SK-N-MC (cell line): ENCODE measurements around the gene OR2B6.
"Not testable (repeated sequence)": the region's sequence is repeated elsewhere in the genome, so short reads cannot be mapped to it uniquely, and the experiment has no call there.

Source experiments
- EZH2 ChIP-seq: fragments of 200-600 bp; sonication (generic); IDR thresholded peaks from one replicate; pipeline ENCODE4 v1.6.1; 2017; ENCODE audit warnings: antibody characterized with exemption
- POLR2AphosphoS5 ChIP-seq: IDR thresholded peaks from 2 replicates; pipeline ENCODE4 v1.6.1; 2012; ENCODE audit warnings: mild to moderate bottlenecking, low read depth, low read length, borderline replicate concordance

DNA sequence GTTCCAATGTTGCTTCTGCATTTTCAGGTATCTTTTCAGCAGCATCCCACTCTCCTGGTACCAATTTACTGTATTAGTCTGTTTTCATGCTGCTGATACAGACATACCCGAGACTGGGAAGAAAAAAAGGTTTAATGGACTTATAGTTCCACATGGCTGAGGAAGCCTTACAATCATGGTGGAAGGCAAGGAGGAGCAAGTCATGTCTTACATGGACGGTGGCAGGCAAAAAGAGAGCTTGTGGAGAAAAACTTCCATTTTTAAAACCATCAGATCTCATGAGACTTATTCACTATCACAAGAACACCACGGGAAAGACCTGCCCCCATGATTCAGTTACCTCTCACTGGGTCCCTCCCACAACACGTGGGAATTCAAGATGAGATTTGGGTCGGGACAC, 27.1 kb upstream of the OR2B6 start:
- not testable (repeated sequence) for TF ChIP-seq EZH2, POLR2AphosphoS5
